Measurements from ENCODE around the gene CWC27. TPM values are rescaled to one million over a fixed set of nuclear protein-coding genes. Genes with fewer than 3 reads are reported as not detected.

The CWC27 gene
- polyA plus RNA-seq, 1 experiment = 7.5 TPM

DNA sequence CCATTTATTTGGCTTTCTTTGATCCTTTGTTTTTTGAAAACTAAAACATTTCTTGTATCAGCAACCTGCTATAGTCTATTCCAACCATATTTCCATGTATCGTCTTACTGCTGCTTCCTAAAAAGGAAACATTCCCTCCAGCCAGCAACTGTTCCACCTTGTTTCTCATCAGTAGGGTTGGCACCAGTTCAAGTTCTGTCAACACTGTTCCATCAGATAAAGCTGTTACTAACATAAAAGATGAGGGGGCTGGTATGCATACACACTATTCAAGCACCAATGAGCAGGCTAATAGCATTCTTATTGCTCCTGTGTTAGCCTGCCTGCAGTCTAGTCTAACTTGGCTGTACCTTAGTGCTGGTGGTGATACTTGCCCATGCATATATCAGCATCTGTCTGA is 178.3 kb downstream of the CWC27 start:
- no peak for DNase-seq (ENCODE audit: low read depth)
- Histone ChIP-seq H3K36me3 (ENCODE audit: control insufficient read depth, insufficient read depth, low read length) (no peaks in the 10 kb centered on the region), H3K4me3 (ENCODE audit: low read depth, low read length) (no peak overlapping the region), H3K27me3 (ENCODE audit: control insufficient read depth, insufficient read depth, low read length) (no peaks in the 10 kb centered on the region)
- TF ChIP-seq, protein P1, sequence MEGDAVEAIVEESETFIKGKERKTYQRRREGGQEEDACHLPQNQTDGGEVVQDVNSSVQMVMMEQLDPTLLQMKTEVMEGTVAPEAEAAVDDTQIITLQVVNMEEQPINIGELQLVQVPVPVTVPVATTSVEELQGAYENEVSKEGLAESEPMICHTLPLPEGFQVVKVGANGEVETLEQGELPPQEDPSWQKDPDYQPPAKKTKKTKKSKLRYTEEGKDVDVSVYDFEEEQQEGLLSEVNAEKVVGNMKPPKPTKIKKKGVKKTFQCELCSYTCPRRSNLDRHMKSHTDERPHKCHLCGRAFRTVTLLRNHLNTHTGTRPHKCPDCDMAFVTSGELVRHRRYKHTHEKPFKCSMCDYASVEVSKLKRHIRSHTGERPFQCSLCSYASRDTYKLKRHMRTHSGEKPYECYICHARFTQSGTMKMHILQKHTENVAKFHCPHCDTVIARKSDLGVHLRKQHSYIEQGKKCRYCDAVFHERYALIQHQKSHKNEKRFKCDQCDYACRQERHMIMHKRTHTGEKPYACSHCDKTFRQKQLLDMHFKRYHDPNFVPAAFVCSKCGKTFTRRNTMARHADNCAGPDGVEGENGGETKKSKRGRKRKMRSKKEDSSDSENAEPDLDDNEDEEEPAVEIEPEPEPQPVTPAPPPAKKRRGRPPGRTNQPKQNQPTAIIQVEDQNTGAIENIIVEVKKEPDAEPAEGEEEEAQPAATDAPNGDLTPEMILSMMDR (IDR thresholded peaks at IDR 0.05; ENCODE audit: insufficient read depth, low read depth, low read length) = no peak
- ChIA-PET CTCF (no interaction called here), POLR2A (no interaction called here)

DNA sequence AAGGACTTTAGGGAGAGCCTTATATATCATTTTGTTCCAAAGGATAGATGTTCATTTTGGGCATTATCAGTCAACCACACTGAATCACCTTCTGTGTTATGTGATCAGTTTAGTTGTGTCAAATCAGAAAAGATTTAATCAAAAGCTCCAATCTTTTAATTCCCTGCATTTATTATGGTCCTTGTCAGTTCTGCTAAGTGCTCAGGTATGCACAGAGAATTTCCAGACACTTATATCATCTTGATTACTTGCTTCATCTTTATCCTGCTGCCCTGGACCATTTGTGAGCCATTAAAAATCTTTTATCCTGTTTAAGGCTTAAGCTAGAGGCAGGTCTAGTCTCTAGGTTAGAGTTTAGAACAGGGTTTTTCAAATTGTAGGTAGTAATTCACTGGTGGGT is 179.1 kb downstream of the CWC27 start:
- DNase-seq (ENCODE audit: low read depth) = no peak
- H3K27me3 ChIP-seq (ENCODE audit: control insufficient read depth, insufficient read depth, low read length) = no peaks in the 10 kb centered on the region
- TF ChIP-seq, protein P1 (IDR thresholded peaks at IDR 0.05; ENCODE audit: insufficient read depth, low read depth, low read length) = no peak
- no peak overlapping the region for H3K4me3 ChIP-seq (ENCODE audit: low read depth, low read length)
- ChIA-PET POLR2A (no interaction called here), CTCF (interaction anchor here (1.3 kb wide), 1 partner anchor 10 kb away, joined by 3 read pairs; no protein-coding TSS in a partner anchor)
- H3K36me3 ChIP-seq (ENCODE audit: control insufficient read depth, insufficient read depth, low read length) = no peaks in the 10 kb centered on the region

DNA sequence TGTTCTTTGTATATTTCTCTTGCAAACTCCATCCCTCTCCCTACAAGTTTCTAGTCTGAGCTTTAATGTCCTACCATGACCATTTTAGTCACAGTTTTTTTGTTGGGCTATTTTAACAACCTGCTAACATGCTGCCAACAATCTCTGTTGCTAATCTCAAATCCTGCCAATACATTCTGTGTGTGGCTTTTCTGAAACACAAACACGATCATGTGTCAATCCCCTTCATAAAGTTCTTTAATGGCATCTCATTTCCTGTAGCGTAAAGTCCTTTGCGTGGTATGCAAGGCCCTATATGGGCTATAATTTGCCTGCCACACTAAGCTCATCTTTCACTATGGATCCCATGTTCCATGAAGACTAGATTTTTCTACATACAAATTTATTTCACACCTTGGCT is 180.6 kb downstream of the CWC27 start:
- CTCF ChIA-PET = no interaction called here
- TF ChIP-seq, protein P1 (IDR thresholded peaks at IDR 0.05; ENCODE audit: insufficient read depth, low read depth, low read length) = no peak
- DNase-seq (ENCODE audit: low read depth) = no peak
- Histone ChIP-seq H3K36me3 (ENCODE audit: control insufficient read depth, insufficient read depth, low read length) (no peaks in the 10 kb centered on the region), H3K4me3 (ENCODE audit: low read depth, low read length) (no peak overlapping the region), H3K27me3 (ENCODE audit: control insufficient read depth, insufficient read depth, low read length) (no peaks in the 10 kb centered on the region)
- POLR2A ChIA-PET = no interaction called here

DNA sequence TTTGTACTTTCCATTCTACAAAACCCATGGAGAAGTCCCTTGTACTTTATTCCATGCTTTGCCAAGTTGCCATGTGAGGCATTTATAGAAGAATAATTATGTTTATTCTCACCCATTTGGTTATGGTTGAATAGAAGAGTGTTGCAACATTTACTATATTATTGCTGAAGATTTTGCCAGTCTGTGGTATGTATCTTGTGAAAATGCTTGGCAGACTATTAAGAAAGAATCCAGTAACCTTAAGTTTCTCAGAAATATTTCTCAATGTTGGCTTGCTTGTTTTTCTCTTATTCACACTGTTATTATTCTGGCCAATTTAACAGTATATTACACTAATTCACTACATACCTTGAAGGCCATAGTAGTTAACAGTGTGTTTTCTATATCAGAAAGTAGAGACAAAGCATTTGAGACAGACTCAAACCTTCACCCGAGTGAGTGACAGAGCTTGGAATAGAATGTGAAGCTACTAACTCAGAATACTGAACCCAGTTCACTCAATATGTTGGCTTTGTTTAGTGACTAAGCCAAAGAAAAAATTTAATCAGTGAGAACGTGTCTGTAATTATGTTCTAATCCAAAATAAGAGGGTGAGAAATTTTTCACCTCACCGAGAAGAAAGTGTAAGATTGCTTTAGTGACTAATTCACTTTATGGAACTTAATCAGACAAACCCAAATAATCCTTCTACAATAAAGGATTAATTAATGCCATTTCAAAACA is 184.4 kb downstream of the CWC27 start:
- DNase-seq (ENCODE audit: low read depth) = no peak
- POLR2A ChIA-PET = no interaction called here
- CTCF ChIA-PET = no interaction called here
- H3K36me3 ChIP-seq (ENCODE audit: control insufficient read depth, insufficient read depth, low read length) = no peaks in the 10 kb centered on the region
- H3K4me3 ChIP-seq (ENCODE audit: low read depth, low read length) = no peak overlapping the region
- no peaks in the 10 kb centered on the region for H3K27me3 ChIP-seq (ENCODE audit: control insufficient read depth, insufficient read depth, low read length)
- TF ChIP-seq, protein P1 (IDR thresholded peaks at IDR 0.05; ENCODE audit: insufficient read depth, low read depth, low read length) = no peak

DNA sequence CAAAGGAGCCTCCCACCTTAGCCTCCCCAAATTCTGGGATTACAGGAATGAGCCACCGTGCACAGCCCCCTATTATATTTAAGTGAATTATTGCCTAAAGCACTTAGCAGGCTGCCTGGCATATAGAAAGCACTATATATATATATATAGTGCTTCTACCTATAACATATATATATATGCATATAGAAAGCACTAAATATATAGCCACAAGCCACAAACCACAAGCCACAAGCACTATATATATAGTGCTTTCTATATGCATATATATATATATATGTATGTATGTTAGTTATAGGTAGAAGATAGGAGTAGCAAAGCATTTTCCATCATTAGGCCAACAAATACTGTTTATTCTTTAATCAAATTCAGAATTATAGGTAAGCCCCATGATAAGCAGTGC is 185.8 kb downstream of the CWC27 start:
- POLR2A ChIA-PET = no interaction called here
- TF ChIP-seq, protein P1 (IDR thresholded peaks at IDR 0.05; ENCODE audit: insufficient read depth, low read depth, low read length) = no peak
- DNase-seq (ENCODE audit: low read depth) = no peak
- H3K4me3 ChIP-seq (ENCODE audit: low read depth, low read length) = no peak overlapping the region
- H3K36me3 ChIP-seq (ENCODE audit: control insufficient read depth, insufficient read depth, low read length) = no peaks in the 10 kb centered on the region
- H3K27me3 ChIP-seq (ENCODE audit: control insufficient read depth, insufficient read depth, low read length) = no peaks in the 10 kb centered on the region
- CTCF ChIA-PET = no interaction called here

Measured in BJ (cell line).